Measurements from ENCODE around the gene CCDC82.
A peak's percentile ranks its signal among the peaks of the same experiment; 100 is the strongest.

CCDC82 gene

DNA sequence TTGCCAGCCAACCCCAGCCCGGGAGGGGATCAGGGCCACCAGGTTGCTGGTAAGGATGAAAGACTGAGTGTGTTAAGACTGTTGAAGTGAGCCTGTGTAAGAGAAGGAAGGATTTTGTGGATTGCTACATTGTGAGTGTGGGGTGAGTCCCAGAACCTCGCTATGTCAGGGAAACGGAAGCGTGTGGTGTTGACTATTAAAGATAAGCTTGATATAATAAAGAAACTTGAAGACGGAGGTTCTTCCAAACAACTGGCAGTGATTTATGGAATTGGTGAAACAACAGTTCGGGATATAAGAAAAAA, 728 bp upstream of the CCDC82 start:
- H3K4me3 ChIP-seq (ENCODE audit: low read depth, low read length), result peak overlapping the region; percentile 82
- ChIA-PET POLR2A (no interaction called here), CTCF (interaction anchor here (0.9 to 2.9 kb wide), 3 partner anchors 47 to 378 kb away, joined by 4 to 14 read pairs (median 5); partner anchors contain the start of gene MAML2)
- TF ChIP-seq, protein P1, sequence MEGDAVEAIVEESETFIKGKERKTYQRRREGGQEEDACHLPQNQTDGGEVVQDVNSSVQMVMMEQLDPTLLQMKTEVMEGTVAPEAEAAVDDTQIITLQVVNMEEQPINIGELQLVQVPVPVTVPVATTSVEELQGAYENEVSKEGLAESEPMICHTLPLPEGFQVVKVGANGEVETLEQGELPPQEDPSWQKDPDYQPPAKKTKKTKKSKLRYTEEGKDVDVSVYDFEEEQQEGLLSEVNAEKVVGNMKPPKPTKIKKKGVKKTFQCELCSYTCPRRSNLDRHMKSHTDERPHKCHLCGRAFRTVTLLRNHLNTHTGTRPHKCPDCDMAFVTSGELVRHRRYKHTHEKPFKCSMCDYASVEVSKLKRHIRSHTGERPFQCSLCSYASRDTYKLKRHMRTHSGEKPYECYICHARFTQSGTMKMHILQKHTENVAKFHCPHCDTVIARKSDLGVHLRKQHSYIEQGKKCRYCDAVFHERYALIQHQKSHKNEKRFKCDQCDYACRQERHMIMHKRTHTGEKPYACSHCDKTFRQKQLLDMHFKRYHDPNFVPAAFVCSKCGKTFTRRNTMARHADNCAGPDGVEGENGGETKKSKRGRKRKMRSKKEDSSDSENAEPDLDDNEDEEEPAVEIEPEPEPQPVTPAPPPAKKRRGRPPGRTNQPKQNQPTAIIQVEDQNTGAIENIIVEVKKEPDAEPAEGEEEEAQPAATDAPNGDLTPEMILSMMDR (IDR thresholded peaks at IDR 0.05; ENCODE audit: insufficient read depth, low read length, missing control alignments), result no peak
- no peak for DNase-seq (ENCODE audit: low read depth, low spot score)

- TF ChIP-seq, protein P1 (IDR thresholded peaks at IDR 0.05; ENCODE audit: insufficient read depth, low read length, missing control alignments), result no peak
- CTCF ChIA-PET, result interaction anchor here (0.9 to 2.9 kb wide), 5 partner anchors 46 to 338 kb away, joined by 3 to 14 read pairs (median 3); partner anchors contain the start of gene MAML2
- no peak for DNase-seq (ENCODE audit: low read depth, low spot score)
- POLR2A ChIA-PET, result interaction anchor here (0.6 to 1.1 kb wide), 5 partner anchors 11 to 553 kb away, joined by 3 read pairs; partner anchors contain the start of gene MAML2
- H3K4me3 ChIP-seq (ENCODE audit: low read depth, low read length), result peak overlapping the region; percentile 82
Measured at GRCh38 chr11:96388891-96389719, 607 bp downstream of the CCDC82 start.

- TF ChIP-seq, protein P1 (IDR thresholded peaks at IDR 0.05; ENCODE audit: insufficient read depth, low read length, missing control alignments), result no peak
- CTCF ChIA-PET, result interaction anchor here (1.0 to 1.1 kb wide), 2 partner anchors 370 to 549 kb away, joined by 3 read pairs; no protein-coding TSS in a partner anchor
- no peak overlapping the region for H3K4me3 ChIP-seq (ENCODE audit: low read depth, low read length)
- POLR2A ChIA-PET, result no interaction called here
- no peak for DNase-seq (ENCODE audit: low read depth, low spot score)
Measured at GRCh38 chr11:96385187-96385586, 4.5 kb downstream of the CCDC82 start.

- no peak overlapping the region for H3K4me3 ChIP-seq (ENCODE audit: low read depth, low read length)
- TF ChIP-seq, protein P1 (IDR thresholded peaks at IDR 0.05; ENCODE audit: insufficient read depth, low read length, missing control alignments), result no peak
- CTCF ChIA-PET, result interaction anchor here (0.7 kb wide), 1 partner anchor 328 kb away, joined by 3 read pairs; no protein-coding TSS in a partner anchor
- no peak for DNase-seq (ENCODE audit: low read depth, low spot score)
- POLR2A ChIA-PET, result no interaction called here
Measured at GRCh38 chr11:96384156-96384555, 5.6 kb downstream of the CCDC82 start.

DNA sequence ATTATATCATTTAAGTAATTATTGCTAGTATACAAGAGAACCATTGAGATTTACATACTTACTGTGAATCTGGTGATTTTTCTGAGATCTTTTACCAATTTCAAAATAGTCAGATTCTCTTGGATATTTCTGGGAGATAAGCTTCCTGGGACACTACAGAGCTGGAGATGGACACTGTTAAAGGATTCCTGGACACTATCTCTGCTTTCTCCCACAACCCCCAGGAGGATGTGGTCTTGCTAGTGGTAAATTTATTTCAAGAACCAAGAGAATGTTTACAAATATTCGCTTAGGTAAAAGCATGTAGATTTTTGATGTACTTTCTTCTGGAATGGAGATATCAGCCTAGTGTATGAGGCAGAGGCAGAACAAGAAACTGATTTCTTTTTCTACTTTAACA, 12.9 kb downstream of the CCDC82 start:
- TF ChIP-seq, protein P1 (IDR thresholded peaks at IDR 0.05; ENCODE audit: insufficient read depth, low read length, missing control alignments), result no peak
- no peak overlapping the region for H3K4me3 ChIP-seq (ENCODE audit: low read depth, low read length)
- POLR2A ChIA-PET, result no interaction called here
- CTCF ChIA-PET, result no interaction called here
- DNase-seq (ENCODE audit: low read depth, low spot score), result no peak

GRCh38 chr11:96373826-96374225, 15.9 kb downstream of the CCDC82 start:
- ChIA-PET CTCF (no interaction called here), POLR2A (no interaction called here)
- TF ChIP-seq, protein P1 (IDR thresholded peaks at IDR 0.05; ENCODE audit: insufficient read depth, low read length, missing control alignments), result no peak
- DNase-seq (ENCODE audit: low read depth, low spot score), result no peak
- no peak overlapping the region for H3K4me3 ChIP-seq (ENCODE audit: low read depth, low read length)

Measured in AG04449 (cell line).